Endometrial microvascular endothelial cells (primary cell): ENCODE results near the gene RBM47. TPM values are rescaled to one million over a fixed set of nuclear protein-coding genes. Genes with fewer than 3 reads are reported as not detected.
"Not testable (repeated sequence)": the region's sequence is repeated elsewhere in the genome, so short reads cannot be mapped to it uniquely, and the experiment has no call there.

Source experiments
- in situ Hi-C: cut with HindIII; loops from 2 replicates; pipeline ENCODE4 v1.10.0; 2017; ENCODE audit warnings: low sequenced_read_pairs, low pct_unique_long_range_greater_than_20kb; ENCODE audit errors: inconsistent ontology term
- total RNA-seq: library from RNA; depleted of rRNA; stranded (reverse); fragments of >200 nt; gene quantifications from one replicate; pipeline ENCODE4 v1.2.3, GENCODE V29; 2015; ENCODE audit errors: inconsistent ontology term

RBM47 gene
- total RNA-seq, 1 donor from 2014 or later = 1.0 TPM

DNA sequence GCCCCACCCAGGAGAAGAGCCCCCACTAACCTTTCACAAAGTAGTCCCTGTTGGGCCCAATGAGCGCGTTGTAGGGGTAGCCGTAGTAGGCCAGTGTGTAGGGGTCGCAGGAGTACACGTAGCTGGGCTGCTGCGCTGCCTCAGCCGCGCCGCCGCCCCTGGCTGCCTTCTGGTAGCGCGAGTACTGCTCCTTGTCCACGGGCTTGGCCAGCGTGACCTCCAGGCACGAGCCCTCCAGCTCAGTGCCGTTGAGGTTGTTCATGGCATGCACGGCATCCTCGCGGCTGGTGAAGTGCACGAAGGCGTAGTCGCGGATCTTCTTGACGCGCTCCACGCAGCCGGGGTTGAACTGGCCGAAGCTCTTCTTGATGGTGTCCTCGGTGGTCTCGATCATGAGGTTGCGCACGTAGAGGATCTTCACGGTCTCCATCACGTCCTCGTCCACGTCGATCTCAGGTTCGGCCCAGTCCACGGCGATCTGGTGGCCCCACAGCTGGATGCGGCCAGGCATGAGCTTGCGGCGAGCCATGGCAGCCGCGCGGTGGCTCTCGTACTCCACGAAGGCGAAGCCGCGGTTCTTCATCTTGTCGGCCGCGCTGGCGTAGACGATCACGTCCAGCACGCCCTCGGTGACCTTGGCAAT lies 191.8 kb downstream of the RBM47 start:
- in situ Hi-C loops = no loop called here

DNA sequence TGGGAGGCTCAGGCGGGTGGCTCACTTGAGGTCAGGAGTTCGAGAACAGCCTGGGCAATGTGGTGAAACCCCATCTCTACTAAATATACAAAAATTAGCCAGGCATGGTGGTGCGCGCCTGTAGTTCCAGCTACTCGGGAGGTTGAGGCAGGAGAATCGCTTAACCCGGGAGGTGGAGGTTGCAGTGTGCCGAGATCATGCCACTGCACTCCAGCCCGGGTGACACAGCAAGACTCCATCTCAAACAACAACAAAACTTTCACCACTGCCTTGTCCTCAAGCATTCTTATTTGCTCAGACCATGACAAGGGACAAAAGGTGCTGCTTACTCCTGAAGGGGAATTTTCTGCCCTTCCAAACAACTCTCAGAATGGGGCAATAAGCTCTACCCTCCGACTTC lies 194.4 kb downstream of the RBM47 start:
- in situ Hi-C loops = not testable (repeated sequence)

DNA sequence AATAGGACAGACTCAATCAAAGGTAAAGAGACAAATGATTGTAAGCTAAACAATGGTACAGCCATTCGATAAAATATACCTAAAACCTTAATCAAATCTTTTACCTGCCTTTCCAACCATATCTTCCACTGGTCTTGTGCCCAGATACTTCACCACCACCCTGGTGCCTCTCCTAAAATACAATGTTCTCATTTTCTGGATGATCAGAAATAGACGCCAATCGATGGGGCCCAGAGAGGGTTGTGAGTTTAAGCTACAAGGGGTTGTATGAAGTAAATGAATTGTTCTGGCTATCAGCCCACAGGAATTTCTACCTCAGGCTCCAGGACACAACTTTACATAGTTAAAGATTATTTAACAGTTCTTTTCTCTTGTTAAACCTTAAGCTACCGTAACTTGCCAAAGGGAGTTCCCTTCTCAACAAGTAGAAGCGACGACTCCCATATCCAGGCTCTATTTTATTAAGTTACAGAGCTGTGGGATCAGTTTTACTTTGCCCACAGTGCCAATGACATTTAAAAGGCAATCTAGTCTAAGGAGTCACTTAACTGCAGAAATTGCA lies 195.5 kb downstream of the RBM47 start:
- in situ Hi-C loops = no loop called here

DNA sequence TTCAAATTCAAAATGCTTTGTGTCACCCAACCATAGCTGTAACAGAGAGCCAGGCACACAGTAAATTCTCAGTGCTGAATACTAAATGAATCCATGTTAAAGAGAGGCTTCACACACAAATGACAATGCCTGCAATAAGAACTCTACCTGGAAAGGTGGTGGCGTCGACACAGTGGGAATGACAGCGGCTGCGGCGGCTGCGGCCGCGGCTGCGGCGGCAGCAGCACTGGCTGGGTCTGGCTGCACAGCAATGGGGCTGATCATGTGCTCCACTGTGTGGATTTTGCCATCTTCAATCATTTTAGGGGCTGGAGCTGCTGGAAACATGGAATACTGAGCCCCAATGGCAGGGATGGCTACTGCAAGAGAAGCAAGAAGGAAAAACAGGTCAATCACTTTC lies 197.2 kb downstream of the RBM47 start:
- in situ Hi-C loops = no loop called here

DNA sequence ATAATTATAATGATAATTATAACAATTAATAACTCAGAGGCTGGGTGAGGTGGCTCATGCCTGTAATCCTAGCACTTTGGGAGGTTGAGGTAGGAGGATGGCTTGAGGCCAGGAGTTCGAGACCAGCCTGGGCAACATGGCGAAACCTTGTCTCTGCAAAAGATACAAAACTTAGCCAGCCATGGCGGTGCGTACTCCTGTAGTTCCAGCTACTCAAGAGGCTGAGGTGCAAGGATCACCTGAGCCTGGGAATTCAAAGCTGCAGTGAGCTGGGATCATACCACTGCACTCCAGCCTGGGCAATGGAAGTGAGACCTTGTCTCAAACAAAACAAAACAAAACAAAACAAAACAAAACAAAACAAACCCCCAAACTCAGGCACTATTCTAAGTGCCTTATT lies 201.8 kb downstream of the RBM47 start:
- in situ Hi-C loops = not testable (repeated sequence)

DNA sequence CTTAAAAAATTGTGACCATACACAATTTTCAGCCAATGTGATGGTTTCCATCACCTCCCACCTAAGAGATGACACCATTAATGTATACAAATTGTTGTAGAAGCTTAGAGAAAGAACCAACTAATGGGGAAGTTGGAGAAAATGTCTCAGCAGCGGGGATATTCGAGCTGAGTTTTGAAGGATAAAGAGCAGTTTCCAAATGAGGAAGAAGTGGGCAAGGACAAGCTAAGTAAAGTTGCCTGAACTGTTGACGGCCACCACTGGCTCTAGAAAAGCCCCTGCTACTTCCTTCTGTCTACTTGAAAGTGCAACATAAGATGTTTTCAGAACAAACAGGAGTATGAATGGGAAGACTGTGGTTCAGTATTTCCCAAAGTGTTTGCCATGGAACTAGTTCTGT lies 202.5 kb downstream of the RBM47 start:
- in situ Hi-C loops = no loop called here

DNA sequence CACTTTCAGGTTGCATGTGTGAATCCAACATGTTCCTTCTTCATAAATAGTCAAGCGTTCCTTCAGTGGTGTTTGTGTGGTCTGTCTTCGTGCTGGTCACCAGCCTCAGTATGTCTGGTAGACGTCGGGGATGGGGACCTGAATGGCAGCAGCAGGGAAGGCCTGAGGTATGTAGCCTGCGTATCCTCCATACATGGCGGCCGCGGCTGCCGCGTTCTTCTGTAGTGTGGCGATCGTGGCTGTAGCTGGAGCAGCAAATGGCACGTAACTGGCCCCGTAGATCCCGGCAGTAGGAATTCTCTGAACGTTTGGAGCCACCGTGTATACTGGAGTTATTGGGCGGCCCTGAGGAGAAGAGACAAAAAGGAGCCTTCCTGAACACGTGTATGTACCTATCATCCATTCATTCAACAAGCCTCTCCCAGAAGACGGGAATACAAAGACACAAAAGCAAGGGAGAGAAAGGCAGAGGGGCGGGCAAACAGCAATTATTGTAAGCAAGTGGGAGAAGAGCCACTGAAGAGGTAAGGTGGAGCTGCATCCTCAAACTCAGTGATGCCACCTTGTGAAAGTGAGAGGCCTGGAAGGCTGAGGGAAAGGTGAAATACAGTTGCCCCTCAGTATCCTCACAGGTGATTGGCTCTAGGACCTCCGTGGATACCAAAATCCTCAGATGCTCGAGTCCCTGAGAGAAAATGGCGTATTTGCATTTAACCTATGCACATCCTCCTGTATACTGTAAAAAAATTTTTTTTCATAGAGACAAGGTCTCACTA lies 203.7 kb downstream of the RBM47 start:
- in situ Hi-C loops = no loop called here

DNA sequence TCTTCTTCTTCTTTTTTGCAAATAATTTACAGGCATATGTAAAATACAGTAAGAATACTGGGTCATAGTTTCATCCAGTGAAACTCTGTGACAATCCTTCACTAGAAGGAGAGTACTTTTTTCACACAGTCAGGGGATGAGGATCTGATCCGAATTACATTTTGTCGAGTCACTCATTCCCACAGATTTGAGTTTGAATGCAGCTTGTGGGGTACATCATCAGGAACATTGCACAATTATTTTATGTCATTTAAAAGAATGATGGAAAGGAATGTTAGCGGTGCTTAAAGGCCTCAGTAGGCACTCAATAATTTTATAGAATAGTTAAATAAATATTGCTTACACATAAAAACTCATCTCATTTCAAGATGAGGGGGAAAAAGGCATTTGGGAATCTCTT lies 205.9 kb downstream of the RBM47 start:
- in situ Hi-C loops = no loop called here

DNA sequence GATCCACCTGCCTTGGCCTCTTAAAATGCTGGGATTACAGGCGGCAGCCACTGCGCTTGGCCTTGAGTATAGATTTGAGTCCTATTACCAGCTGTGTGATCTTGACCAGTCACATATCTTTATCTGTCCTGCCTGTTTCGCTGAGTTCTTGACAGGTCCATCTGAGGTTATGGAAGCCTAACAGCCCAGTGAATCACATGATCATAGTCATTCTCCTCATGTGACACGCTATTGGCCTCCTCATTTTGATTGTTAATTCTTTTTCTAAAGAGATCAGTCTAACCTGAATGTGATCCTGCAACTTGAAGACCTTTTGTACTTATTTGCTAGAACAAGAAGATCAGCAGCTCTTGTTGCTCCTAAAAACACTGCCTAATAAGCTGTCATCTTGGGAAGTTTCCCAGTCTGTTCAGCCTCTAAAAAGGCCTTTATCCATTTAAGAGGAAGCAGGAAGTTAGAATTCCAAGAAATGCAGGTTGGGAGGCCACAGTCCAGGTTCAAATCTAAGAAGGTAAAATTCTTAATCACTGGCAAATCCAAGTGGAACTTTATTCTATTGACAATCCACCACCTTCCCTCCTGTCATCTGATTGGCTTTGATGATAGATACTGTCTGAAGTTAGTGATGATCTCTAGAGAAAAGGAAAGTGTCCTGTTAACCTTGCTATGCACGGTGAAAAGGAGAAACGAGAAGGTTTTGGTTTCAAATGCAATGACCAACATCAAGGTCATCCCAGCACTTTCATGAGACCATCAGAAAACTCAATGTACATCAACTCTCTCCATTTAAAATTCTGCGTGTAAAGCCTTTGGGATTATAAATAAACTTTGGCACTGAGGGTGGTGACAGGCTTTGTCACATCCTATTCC lies 207.6 kb downstream of the RBM47 start:
- in situ Hi-C loops = no loop called here

DNA sequence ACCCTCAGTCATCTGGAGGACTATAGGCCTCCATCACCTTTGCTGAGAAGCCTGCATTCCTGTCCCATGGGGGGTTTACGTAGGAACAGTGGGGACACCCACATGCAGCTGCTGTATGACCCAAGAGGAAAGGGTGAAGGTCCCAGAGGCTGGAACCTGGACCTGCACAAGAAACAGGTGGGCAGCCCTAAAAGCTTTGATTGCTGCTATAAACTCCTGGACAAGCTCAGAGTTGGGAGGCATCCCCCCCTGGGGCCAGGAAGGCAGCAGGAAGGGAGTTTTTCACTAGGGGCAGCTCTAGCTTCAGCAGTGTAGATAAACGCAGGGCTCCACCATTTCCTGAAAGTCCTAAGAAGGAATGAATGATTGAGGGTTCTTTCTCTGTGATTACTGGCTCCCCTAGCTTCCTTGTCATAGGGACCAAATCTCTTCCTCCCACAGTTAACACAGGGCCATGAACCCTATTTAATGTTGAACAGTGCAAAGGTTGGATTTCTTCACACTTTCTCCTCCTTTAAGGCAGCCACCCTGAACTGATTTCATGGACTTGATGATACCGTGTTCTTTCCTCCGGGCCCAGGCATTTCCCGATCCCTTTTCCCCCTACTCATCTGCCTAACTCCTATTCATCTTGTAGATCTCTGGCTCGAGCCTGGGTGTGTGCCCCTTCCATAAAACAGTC lies 210.3 kb downstream of the RBM47 start:
- in situ Hi-C loops = no loop called here

DNA sequence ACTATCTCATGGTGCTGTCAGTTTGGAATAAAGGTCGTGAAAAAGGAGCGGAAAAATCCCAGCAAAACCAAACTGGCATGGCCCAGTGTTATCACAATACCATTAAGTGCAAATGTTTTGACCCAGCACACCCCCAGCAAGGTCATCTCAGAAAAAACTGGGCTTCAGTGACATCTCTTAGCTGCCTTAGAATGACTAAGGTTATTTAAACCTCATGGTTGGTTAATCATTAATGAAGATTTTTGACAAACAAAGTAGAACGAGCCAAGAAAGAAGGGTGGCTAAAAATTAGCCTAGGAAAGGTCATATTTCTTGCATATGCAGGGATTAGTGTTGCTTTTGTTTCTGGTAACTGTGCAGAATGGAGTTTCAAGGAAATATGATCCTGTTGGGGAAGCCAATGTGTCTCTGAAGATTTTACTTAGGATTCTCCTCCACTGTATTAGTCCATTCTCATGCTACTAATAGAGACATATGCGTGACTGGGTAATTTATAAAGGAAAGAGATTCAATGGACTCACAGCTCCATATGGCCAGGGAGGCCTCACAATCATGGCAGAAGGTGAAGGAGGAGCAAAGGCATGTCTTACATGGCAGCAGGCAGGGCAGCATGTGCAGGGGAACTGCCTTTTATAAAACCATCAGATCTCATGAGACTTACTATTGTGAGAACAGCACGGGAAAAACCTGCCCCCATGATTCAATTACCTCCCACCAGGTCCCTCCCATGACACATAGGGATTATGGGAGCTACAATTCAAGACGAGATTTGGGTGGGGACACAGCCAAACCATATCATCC lies 211.0 kb downstream of the RBM47 start:
- in situ Hi-C loops = no loop called here

DNA sequence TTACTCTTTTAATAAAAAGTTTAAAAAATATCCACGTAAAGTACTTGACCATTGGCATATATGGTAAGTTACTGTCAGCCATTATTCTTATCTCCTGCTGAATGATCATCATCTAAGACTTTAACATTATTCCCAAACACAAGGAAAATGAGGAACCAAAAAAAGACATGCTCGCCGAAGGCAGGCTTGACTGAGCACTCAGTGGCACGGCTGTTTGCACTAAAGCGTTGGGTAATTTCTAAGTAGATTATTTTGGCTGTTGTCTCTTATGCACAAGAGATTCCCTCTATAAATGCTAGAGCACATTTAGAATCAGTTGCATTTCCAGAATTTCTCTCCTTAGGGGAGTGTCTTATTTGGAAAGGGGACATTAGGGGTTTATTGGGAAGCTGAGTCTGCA lies 211.7 kb downstream of the RBM47 start:
- in situ Hi-C loops = no loop called here

DNA sequence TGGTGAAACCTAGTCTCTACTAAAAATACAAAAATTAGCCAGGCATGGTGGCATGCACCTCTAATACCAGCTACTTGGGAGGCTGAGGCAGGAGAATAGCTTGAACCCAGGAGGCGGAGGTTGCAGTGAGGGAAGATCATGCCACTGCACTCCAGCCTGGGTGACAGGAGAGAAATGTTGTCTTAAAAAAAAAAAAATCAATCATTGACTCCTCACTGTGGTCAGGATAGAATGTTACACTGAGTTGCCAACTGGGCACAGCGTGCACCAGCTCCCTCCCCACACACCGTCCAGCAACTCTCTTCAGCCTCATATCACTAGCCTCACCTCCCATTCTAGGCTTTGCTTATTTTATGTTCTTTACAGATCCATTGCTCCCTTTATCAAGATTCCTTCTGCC lies 215.0 kb downstream of the RBM47 start:
- in situ Hi-C loops = no loop called here

DNA sequence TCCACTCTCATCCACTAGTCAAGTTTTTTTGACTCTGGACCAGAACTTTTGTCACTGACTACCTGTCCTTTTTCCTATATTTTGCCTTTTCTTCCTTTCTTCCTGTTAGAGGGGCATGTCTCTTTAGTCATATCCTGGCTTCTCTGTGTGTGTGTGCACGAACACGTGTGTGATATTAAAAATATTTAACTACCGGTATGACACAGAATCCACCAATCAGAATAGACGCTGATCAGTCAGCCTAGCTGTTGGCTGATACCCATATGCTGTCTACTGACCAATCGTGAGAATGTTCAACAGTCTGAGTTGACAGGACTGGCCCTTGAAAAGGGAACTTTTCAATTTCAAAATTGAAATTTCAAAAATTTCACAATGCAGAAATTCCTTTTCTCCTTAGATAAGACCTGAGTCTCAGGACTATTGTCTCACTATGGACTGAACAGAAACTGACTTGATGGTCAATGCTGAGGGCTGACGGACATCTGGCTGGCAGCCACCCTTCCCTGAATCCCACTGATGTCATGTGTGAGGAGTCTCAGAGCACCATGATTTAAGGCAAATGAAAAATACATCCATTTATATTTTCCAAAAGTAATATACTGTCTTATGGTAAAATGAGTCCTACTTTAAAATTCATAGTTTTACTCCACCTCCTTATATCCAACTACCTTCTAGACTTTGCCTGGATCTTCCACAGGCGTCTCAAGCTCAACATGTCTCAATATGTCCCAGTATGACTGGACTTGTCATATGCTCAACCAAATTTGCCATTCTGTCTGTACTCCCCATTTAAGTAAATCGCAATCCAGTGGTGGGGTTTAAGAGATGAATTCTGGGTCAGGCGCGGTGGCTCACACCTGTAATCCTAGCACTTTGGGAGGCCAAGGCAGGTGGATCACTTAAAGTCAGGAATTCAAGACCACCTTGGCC lies 216.5 kb downstream of the RBM47 start:
- in situ Hi-C loops = no loop called here

DNA sequence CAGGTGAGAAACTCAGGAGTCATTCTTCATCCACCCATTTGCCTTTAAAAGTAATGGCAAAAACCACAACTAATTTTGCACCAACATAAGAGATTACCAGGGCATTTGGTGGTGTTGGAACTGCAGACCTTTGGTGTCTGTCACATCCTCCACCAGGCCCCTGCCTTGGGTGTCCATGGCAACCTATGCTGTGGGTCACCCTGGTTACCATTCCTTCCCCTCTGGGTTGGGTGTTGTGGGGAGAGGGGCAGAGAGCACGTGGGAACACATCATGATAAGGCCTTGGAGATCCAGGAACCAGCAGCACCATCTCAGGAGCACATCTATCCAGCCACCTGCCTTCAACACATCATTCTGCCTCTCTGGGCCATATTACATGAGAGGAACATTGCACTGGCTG lies 217.3 kb downstream of the RBM47 start:
- in situ Hi-C loops = no loop called here

DNA sequence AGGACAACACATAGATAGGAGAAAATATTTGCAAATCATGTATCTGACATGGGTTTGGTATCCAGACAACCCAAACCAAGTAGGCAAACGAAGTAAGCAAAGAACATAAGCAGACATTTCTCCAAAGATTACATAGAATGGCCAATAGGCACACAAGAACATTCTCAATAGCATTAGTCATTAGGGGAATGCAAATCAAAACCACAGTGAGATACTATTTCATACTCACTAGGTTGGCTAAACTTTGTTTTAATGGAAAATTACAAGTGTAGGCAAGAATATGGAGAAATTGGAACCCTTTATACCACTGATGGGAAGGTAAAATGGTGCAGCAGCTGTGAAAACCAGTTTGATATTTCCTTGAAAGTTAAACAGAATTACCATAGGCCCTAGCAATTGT lies 219.8 kb downstream of the RBM47 start:
- in situ Hi-C loops = no loop called here

DNA sequence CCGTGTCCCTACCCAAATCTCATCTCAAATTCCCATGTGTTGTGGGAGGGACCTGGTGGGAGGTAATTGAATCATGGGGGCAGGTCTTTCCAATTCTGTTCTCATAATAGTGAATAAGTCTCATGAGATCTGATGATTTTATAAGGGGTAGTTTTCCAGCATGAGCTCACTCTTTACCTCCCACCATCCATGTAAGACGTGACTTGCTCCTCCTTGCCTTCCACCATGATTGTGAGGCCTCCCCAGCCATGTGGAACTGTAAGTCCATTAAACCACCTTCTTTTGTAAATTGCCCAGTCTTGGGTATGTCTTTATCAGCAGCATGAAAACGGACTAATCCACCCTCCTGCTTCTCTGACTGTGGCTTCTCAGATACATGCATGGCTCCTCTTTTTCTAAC lies 222.2 kb downstream of the RBM47 start:
- in situ Hi-C loops = not testable (repeated sequence)
